Neural cell (in vitro differentiated cells): ENCODE data around the gene USP6.
"Not testable (repeated sequence)": the region's sequence is repeated elsewhere in the genome, so short reads cannot be mapped to it uniquely, and the experiment has no call there.

Experiments used
- CTCF ChIP-seq: fragments of 450-650 bp; IDR thresholded peaks from 2 replicates; pipeline ENCODE4 v1.5.1; 2014; ENCODE audit warnings: antibody characterized with exemption, mild to moderate bottlenecking, moderate library complexity; ENCODE audit not compliant: poor library complexity, severe bottlenecking
- EP300 ChIP-seq: fragments of 450-650 bp; conservative IDR thresholded peaks from 2 replicates; pipeline ENCODE4 v1.6.1; 2014; ENCODE audit warnings: antibody characterized with exemption, mild to moderate bottlenecking, moderate library complexity; ENCODE audit not compliant: poor library complexity, severe bottlenecking
- EZH2 ChIP-seq: fragments of 200-600, 300-800 bp; shearing (Covaris generic), sonication (generic); IDR thresholded peaks from 2 replicates; pipeline ENCODE4 v1.6.1; 2014; ENCODE audit warnings: antibody characterized with exemption, low read length, borderline replicate concordance, mild to moderate bottlenecking; ENCODE audit not compliant: insufficient read depth, poor library complexity, severe bottlenecking
- MXI1 ChIP-seq: fragments of 450-650 bp; conservative IDR thresholded peaks from 2 replicates; pipeline ENCODE4 v1.6.1; 2014; ENCODE audit warnings: antibody characterized with exemption, mild to moderate bottlenecking; ENCODE audit not compliant: poor library complexity, severe bottlenecking
- POLR2AphosphoS5 ChIP-seq: IDR thresholded peaks from 2 replicates; pipeline ENCODE4 v1.6.1; 2012
- RAD21 ChIP-seq: fragments of 450-650 bp; conservative IDR thresholded peaks from 2 replicates; pipeline ENCODE4 v1.6.1; 2014; ENCODE audit warnings: antibody characterized with exemption, mild to moderate bottlenecking, moderate library complexity
- TAF1 ChIP-seq: IDR thresholded peaks from 2 replicates; pipeline ENCODE4 v1.6.1; 2012; ENCODE audit warnings: low read depth
- TF ChIP-seq, protein P1 (sequence below): IDR thresholded peaks from 2 replicates; pipeline ENCODE4 v1.6.1; 2012; ENCODE audit warnings: borderline replicate concordance

DNA sequence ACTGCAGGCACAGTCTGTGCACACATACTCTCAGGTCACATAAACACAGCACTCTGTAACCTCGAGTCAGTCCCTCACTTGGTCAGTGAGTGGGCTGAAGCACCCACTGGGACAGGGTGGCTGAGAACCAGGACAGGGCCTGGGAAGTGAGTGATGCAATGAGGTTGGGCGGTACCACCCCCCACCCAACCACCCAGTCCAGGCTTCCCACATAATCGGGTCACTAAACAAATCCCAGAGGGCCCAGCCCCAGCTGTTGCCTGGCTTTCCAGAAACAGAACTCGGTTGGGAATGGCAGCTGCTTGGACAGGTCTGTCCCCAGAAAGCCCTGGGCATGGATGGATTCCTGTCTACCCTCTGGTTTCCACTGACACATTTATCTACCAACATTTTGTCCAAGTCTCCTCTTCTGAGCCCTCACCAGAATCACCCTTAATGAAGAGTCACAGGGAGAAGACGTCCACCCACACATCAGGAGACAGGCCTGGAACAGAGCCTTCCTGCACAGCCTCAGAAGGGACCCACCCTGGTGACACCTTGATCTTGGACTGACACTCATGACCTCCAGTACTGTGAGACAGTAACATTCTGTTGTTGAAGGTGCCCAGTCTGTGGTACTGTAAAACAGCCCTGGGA, 8.4 kb downstream of the USP6 start:
- not testable (repeated sequence) for TF ChIP-seq RAD21, CTCF, EZH2, TAF1, POLR2AphosphoS5, MXI1, EP300
- TF ChIP-seq, protein P1, sequence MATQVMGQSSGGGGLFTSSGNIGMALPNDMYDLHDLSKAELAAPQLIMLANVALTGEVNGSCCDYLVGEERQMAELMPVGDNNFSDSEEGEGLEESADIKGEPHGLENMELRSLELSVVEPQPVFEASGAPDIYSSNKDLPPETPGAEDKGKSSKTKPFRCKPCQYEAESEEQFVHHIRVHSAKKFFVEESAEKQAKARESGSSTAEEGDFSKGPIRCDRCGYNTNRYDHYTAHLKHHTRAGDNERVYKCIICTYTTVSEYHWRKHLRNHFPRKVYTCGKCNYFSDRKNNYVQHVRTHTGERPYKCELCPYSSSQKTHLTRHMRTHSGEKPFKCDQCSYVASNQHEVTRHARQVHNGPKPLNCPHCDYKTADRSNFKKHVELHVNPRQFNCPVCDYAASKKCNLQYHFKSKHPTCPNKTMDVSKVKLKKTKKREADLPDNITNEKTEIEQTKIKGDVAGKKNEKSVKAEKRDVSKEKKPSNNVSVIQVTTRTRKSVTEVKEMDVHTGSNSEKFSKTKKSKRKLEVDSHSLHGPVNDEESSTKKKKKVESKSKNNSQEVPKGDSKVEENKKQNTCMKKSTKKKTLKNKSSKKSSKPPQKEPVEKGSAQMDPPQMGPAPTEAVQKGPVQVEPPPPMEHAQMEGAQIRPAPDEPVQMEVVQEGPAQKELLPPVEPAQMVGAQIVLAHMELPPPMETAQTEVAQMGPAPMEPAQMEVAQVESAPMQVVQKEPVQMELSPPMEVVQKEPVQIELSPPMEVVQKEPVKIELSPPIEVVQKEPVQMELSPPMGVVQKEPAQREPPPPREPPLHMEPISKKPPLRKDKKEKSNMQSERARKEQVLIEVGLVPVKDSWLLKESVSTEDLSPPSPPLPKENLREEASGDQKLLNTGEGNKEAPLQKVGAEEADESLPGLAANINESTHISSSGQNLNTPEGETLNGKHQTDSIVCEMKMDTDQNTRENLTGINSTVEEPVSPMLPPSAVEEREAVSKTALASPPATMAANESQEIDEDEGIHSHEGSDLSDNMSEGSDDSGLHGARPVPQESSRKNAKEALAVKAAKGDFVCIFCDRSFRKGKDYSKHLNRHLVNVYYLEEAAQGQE, result not testable (repeated sequence)
